Stomach smooth muscle (tissue), 2 donors: ENCODE results near the gene FOXF1.
A peak's percentile ranks its signal among the peaks of the same experiment; 100 is the strongest.

Experiments used
- H3K27ac ChIP-seq: one replicate; pipeline ENCODE4 v1.7.0; 2013; ENCODE audit warnings: mild to moderate bottlenecking, low read length, inconsistent platforms
- H3K27me3 ChIP-seq, 2 donors: one replicate each; pipeline ENCODE4 v1.7.0; 2013; ENCODE audit warnings: low read length in 2 of 2; ENCODE audit not compliant: insufficient read depth in 2 of 2, control insufficient read depth in 1 of 2
- H3K36me3 ChIP-seq, 2 donors: one replicate each; pipeline ENCODE4 v1.7.0; 2013; ENCODE audit warnings: low read length in 2 of 2; ENCODE audit not compliant: control insufficient read depth in 2 of 2, insufficient read depth in 2 of 2
- H3K4me1 ChIP-seq: one replicate; pipeline ENCODE4 v1.7.0; 2013; ENCODE audit warnings: low read length; ENCODE audit not compliant: control insufficient read depth, insufficient read depth
- H3K4me3 ChIP-seq, 2 donors: one replicate each; pipeline ENCODE4 v1.7.0; 2013; ENCODE audit warnings: low read length in 2 of 2
- H3K9ac ChIP-seq, 2 donors: one replicate each; pipeline ENCODE4 v1.7.0; 2013; ENCODE audit warnings: low read length in 2 of 2, mild to moderate bottlenecking in 1 of 2
- H3K9me3 ChIP-seq, 2 donors: one replicate each; pipeline ENCODE4 v1.7.0; 2013; ENCODE audit warnings: low read length in 2 of 2; ENCODE audit not compliant: control insufficient read depth in 2 of 2
- donor health status: healthy.
- donor health status: Pancreatic carcinoma.

The FOXF1 gene

DNA sequence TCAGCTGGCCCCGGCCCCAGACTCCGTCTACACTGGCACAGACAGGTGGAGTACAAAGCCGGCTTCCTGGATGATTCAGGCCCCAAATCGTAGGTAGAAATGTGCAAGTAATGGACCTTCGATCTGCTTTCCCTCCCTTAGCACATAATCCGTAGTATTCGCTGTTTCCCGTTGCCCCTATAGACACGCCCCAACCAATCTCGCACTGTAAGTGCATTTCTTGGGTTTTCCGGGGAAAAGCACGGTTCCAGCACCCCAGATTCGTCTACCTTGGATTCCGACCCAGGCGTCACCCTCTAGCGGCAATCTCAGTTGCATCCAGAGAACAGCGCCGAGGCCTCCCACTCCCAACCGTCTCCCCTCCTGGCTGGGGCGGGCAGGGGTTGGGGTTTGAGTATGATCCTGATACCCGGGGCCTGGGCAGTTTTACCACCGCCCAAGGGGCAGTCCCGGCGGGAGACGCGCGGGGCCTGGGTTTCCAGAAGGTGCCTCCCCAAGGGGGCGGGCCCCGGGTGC is 12.1 kb upstream of the FOXF1 start:
- peak overlapping the region; percentile 86 to 96 for H3K4me3 ChIP-seq
- H3K27me3 ChIP-seq: peaks cover 2 to 3% of the 10 kb centered on the region in 2 donors
- peak overlapping the region; percentile 99 for H3K27ac ChIP-seq

DNA sequence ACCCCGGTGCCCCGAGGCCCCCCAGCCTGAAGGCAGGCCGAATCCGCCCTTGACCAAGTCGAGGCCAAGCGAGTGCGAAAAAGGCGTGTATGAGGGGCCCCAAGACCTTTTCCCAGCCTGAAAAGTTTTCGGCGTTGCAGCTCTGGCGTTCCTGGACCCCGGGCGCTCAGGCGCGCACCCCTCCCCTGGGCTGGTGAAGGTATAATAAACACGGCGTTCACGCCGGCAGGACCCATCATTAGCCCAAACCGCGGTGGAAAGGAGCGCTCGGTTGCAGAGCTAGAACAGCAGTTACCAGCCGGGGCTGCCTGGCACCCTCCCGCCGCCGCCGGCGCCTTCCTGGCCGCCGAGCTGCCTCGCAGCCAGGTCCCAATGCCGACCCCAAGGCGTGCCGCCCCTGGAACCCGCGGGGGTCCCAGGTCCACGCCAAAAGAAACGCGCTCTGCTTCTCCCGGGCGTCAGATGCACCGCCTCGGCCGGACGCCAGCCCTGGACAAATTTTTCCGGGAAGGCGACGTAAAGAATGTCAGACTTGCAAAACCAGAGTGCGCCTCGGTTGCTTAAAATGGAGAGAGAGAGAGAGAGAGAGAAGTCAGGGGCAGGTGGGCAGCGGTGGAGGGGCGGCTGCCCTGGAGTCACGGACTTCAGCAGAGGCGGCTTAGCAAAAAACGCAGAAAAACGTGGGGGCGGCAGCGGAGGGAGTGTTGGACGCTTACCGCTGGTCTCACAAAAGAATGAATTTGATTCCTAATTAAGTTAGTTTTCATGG is 11.5 kb upstream of the FOXF1 start:
- H3K36me3 ChIP-seq: no peaks in the 10 kb centered on the region
- H3K27ac ChIP-seq: peak overlapping the region; percentile 99
- peaks cover 2 to 3% of the 10 kb centered on the region in 2 donors for H3K27me3 ChIP-seq
- H3K9ac ChIP-seq: peak overlapping the region; percentile 98 to 100
- peaks cover 58% of the 10 kb centered on the region for H3K4me1 ChIP-seq
- no peaks in the 10 kb centered on the region for H3K9me3 ChIP-seq
- peak overlapping the region; percentile 86 to 96 for H3K4me3 ChIP-seq

More for the DNA sequence above, 12.1 kb upstream of the FOXF1 start:
- Histone ChIP-seq H3K4me1 (peaks cover 62% of the 10 kb centered on the region), H3K9ac (peak overlapping the region; percentile 98 to 100), H3K36me3 (no peaks in the 10 kb centered on the region), H3K9me3 (no peaks in the 10 kb centered on the region)

DNA sequence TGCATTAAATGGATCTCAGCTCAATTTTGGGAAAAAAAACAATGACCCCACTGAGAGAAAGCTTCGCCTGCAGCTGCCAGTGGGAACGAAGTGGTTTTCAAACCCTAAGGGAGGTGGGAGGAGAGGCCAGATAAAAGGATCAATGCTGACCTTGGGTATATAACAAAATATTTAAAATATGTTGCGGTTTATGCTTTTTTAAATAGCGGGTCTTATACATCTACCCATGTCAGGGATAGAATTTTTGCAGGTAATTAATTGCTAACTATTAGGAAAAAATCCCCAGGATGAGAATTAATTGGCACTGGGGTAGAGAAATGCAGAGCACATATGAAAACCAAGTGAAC is 10.9 kb upstream of the FOXF1 start:
- peaks cover 2 to 3% of the 10 kb centered on the region in 2 donors for H3K27me3 ChIP-seq

DNA sequence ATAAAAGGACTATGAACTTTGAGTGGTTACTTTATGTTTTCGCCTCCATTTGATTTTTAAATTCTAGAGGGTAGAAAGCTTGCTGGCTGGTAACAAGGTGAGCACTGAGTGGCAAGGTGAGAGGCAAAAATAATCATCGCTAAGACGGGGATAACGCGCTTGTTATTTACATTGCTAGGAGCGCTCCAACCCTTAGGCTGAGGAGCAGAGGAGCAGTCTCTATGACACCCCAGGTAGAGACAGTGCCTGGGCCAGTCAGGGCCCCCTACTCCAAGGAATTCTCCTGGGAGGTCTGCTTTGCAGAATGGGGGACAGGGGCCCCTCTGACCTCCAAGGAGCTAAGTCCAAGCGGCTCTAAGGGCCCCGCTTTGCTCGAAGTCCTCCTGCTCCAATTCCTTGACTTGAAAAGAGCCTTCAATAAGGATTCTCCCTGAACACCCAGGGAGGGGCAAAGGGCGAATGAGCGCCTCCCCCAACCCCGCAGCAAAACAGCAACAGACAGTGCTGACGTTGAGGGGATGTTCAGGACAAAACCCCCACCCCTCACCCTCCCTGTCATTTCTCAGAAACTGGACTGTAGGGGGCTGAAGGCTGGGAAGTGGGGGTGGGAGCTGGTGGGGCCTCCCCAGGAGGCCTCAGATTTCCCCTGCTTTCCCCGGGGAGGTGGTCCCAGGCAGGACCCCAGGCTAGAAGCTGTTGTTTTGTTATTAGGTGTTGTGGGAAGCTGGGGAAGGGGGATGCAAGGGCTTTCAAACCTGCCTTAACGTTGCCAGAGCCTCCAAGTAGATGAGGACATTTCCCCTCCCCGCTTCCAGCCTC is 10.2 kb upstream of the FOXF1 start:
- H3K27ac ChIP-seq: peak overlapping the region; percentile 99
- H3K9me3 ChIP-seq: no peaks in the 10 kb centered on the region
- H3K27me3 ChIP-seq: peaks cover 0 to 5% of the 10 kb centered on the region in 2 donors
- H3K9ac ChIP-seq: peak overlapping the region; percentile 98 to 100
- H3K36me3 ChIP-seq: no peaks in the 10 kb centered on the region
- H3K4me1 ChIP-seq: peaks cover 62% of the 10 kb centered on the region
- H3K4me3 ChIP-seq: peak overlapping the region; percentile 86 to 96

More for the DNA sequence above, 10.9 kb upstream of the FOXF1 start:
- Histone ChIP-seq H3K27ac (peak overlapping the region; percentile 99), H3K9ac (peak overlapping the region; percentile 98 to 100), H3K4me1 (peaks cover 61% of the 10 kb centered on the region), H3K9me3 (no peaks in the 10 kb centered on the region), H3K36me3 (no peaks in the 10 kb centered on the region), H3K4me3 (peak overlapping the region; percentile 86 to 96)

DNA sequence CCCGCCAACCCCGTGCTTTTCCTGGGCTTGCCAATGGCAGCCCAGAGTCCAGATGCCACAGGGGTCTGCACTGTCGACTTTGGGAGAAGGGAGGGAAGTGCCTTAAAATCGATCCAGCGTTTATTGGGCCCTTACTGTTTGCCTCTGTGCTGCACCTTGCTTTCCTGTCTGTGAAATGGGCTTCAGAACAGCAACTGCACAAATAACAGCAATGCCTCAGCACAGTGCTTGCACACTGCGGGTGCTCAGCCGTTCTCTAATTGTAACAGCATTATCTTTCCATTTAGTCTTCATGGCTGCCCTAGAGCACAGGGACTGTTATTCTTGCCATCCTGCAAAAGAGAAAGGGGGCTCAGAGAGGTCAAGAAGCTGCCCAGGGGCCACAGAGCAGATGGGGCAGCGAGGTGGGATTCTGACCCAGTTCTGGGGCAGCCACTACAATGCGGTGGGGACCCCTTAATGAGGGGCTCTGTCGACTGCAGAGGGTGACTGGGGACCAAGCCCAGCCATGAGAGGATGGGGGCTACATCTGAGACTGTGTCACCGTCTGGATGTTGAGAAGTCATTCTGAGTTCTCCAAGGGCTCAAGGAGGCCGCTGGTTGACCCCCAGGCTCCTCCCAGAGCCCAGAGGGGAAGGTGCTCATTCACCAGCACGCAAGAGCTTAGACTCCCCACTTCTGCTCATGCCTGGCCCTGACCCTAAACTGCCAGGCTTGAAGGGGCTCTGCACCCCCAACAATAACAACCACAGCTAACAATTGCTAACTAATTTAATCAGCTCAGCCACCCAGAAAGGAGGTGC is 9.4 kb upstream of the FOXF1 start:
- Histone ChIP-seq H3K4me1 (peaks cover 60% of the 10 kb centered on the region), H3K9me3 (no peaks in the 10 kb centered on the region), H3K4me3 (peak overlapping the region; percentile 86 to 96), H3K27me3 (peaks cover 0 to 5% of the 10 kb centered on the region in 2 donors), H3K36me3 (no peaks in the 10 kb centered on the region), H3K27ac (peak overlapping the region; percentile 99), H3K9ac (peak overlapping the region; percentile 98 to 100)

DNA sequence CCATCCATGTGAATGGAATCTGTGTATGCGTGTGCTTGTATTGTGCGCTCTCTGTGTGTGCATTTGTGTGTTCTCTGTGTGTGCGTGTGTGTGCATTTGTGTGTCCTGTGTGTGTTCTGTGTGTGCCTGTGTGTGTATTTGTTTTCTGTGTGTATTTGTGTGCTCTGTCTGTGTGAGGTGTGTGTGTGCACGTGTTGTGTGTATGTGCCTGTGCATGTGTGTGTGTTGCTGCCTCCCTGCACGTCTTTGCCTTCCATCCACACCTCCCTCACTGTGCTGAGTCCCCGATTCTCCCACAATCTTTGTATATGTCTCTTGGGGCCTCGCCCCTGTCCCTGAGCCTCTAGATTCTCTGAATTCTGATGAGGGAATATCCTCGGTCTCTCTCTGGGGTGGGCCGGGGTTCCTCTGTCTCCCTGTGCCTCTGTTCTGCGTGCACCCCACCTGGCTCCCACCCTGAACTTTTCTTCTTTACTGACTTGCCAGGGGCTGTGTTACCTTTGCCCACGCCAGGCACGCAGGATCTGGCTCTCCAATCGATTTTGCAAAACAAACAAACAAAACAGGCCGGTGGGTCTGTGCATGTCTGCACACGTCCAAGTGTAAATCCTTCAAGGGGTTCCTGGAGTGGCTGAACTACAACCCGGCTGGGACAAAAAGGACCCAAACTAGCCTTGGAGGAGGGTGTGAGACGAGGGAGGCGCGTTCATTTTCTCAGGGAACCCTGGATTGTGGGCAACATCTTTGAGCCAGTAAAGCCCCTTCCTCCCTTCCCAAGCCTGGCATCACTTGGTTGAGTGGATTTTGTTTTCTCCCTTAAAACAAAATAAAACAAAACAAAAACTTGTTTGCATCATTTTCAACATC is 8.1 kb upstream of the FOXF1 start:
- peaks cover 72% of the 10 kb centered on the region for H3K4me1 ChIP-seq
- no peaks in the 10 kb centered on the region for H3K9me3 ChIP-seq
- H3K4me3 ChIP-seq: peak overlapping the region; percentile 86 to 96
- peak overlapping the region; percentile 98 to 100 for H3K9ac ChIP-seq
- no peaks in the 10 kb centered on the region for H3K36me3 ChIP-seq
- peak overlapping the region; percentile 99 for H3K27ac ChIP-seq
- peaks cover 0 to 5% of the 10 kb centered on the region in 2 donors for H3K27me3 ChIP-seq

DNA sequence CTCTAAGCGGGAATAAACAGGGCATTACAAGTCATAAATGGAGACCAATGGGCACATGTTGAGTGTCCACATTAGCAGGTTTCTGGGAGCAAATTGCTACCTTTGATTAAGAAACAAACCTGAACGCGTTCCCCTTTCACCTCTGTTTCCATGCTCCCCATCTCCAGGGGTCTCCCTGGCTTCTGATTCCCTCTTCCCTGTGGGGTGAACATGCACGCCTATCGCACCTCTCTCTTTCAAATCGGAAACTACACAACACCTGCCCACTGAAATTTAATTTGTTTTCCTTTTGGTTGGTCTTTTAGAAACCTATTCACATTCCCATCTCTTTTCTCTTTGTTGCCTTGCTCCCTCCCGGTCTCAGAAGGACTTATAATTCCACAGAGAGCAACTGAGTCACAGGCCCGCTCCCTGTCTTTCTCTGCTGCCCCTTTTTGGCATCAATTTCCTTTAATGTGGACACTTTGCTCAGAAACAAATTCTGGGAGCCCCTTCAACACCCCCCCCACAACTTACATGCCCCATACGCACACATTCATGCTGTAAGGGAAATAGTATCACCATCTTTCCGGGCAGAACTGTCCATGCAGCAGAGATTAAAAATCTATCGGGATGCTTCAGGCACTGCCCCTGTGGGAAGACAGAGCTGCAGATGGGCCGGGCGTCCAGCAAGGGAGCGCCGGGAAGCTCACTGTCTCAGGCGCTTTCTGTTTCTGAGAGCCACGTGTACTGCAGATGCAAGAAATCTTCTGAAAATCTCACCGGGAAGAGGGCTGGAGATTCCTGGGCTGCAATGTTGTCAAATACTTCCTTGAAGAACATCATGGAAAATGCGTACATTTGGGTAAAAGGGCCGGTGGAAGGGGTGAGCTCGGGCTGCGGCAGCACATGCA is 7.2 kb upstream of the FOXF1 start:
- H3K27me3 ChIP-seq: peaks cover 2 to 5% of the 10 kb centered on the region in 2 donors
- H3K27ac ChIP-seq: peak overlapping the region; percentile 99
- peak overlapping the region; percentile 86 to 96 for H3K4me3 ChIP-seq
- peak overlapping the region; percentile 98 to 100 for H3K9ac ChIP-seq
- no peaks in the 10 kb centered on the region for H3K9me3 ChIP-seq
- no peaks in the 10 kb centered on the region for H3K36me3 ChIP-seq
- peaks cover 79% of the 10 kb centered on the region for H3K4me1 ChIP-seq

DNA sequence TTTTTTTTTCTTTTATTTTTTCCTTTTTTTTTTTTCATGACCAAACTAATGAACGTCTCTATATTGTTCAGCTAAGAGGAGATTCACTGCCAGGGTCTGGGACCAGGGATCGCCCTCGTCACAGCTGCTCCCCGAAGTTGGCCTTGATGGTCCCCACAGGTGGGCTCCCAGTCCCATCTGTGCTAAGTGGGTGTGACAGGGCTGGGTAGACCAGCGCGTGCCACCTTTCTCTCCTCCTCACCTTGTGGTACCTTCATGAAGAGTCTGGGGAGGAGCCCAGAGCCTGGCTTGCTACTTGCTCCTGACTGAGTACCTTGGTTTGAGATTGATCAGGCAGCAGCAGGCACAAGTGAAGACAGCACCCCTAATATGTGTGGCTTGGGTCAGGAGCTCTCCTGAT is 6.5 kb upstream of the FOXF1 start:
- H3K9ac ChIP-seq: peak overlapping the region; percentile 98 to 100
- H3K9me3 ChIP-seq: no peaks in the 10 kb centered on the region
- no peaks in the 10 kb centered on the region for H3K36me3 ChIP-seq
- peaks cover 2 to 5% of the 10 kb centered on the region in 2 donors for H3K27me3 ChIP-seq
- peak overlapping the region; percentile 79 to 86 for H3K4me3 ChIP-seq
- peak overlapping the region; percentile 99 for H3K27ac ChIP-seq
- peaks cover 80% of the 10 kb centered on the region for H3K4me1 ChIP-seq
